NCI-H526 treated with DMSO at 0.1 percent for 48 hours (cell line): ENCODE data around the gene TUBB4A.

Experiments used
- DNase-seq: peaks from one replicate; lab custom pipeline; 2025; lab: John Stamatoyannopoulos, UW

The TUBB4A gene

GRCh38 chr19:6466526-6467248, 35.4 kb downstream of the TUBB4A start:
- DNase-seq = no peak

- DNase-seq = no peak
Measured at GRCh38 chr19:6465663-6466062, 36.4 kb downstream of the TUBB4A start.

- no peak for DNase-seq
Measured at GRCh38 chr19:6465006-6465405, 37.1 kb downstream of the TUBB4A start.

GRCh38 chr19:6464070-6464873, 37.8 kb downstream of the TUBB4A start, which contains the start of gene CRB3:
Gene CRB3 (plus strand): TSS chr19:6464271. CDS start chr19:6464702, 431 bp downstream.
- peak; percentile 40 for DNase-seq

GRCh38 chr19:6460099-6460884, 41.8 kb downstream of the TUBB4A start:
- peak; percentile 91 for DNase-seq

GRCh38 chr19:6459262-6460098, 42.6 kb downstream of the TUBB4A start, which contains the start of gene SLC25A23:
Gene SLC25A23 (minus strand): TSS chr19:6459792. CDS start chr19:6459628, 164 bp downstream.
- DNase-seq = peak; percentile 35

GRCh38 chr19:6458695-6459261, 43.3 kb downstream of the TUBB4A start:
- DNase-seq = no peak

GRCh38 chr19:6457958-6458694, 44.0 kb downstream of the TUBB4A start:
- no peak for DNase-seq

GRCh38 chr19:6455924-6456323, 46.2 kb downstream of the TUBB4A start:
- no peak for DNase-seq

- no peak for DNase-seq
Measured at GRCh38 chr19:6453951-6454565, 48.1 kb downstream of the TUBB4A start.

- no peak for DNase-seq
Measured at GRCh38 chr19:6452899-6453298, 49.2 kb downstream of the TUBB4A start.

- DNase-seq = no peak
Measured at GRCh38 chr19:6452223-6452614, 49.9 kb downstream of the TUBB4A start.

GRCh38 chr19:6451583-6452222, 50.4 kb downstream of the TUBB4A start:
- DNase-seq = no peak

GRCh38 chr19:6450166-6450565, 51.9 kb downstream of the TUBB4A start:
- no peak for DNase-seq

GRCh38 chr19:6448045-6448444, 54.1 kb downstream of the TUBB4A start:
- DNase-seq = no peak

GRCh38 chr19:6446452-6446851, 55.7 kb downstream of the TUBB4A start:
- DNase-seq = no peak
